ENCODE results near the gene RBPMS2. TPM values are rescaled to one million over a fixed set of nuclear protein-coding genes. Genes with fewer than 3 reads are reported as not detected.

Gene RBPMS2
- total and polyA plus RNA-seq, 2 of the 8 experiments (the other 6 are each of a cell fraction or from before 2014, with no cell fraction given), result 55.8 to 238 TPM

GRCh38 chr15:64807751-64808222, 32.4 kb upstream of the RBPMS2 start:
- H3K4me2 ChIP-seq (ENCODE audit: insufficient read depth in 1 of 2, low read depth in 2 of 2, low read length in 2 of 2), result peak overlapping the region; percentile 70 to 83
- peak overlapping the region; percentile 100 for H4K91ac ChIP-seq (replicated peaks; ENCODE audit: insufficient read length, low read length)
- no peaks in the 10 kb centered on the region; a peak in 1 of 4 replicates for H3K79me2 ChIP-seq (ENCODE audit: control insufficient read depth in 1 of 2, insufficient read depth in 2 of 2, low read length in 2 of 2)
- H2BK20ac ChIP-seq (ENCODE audit: low read length), result 0 out of 2 replicates have a peak overlapping the region, but pooled peaks have one; percentile 63
- H2BK120ac ChIP-seq (replicated peaks; ENCODE audit: low read depth, low read length), result peak overlapping the region; percentile 96
- peak overlapping the region; percentile 4 to 53 (median 22); a peak in 6 of 8 replicates for H3K4me3 ChIP-seq (ENCODE audit: extremely low read depth in 1 of 4, insufficient read depth in 2 of 4, low read depth in 3 of 4, low read length in 4 of 4)
- peaks cover 8% of the 10 kb centered on the region for H3K23me2 ChIP-seq (ENCODE audit: low read depth, low read length)
- peak overlapping the region; percentile 94 for H2BK5ac ChIP-seq (ENCODE audit: low read depth, low read length)
- H3K9me3 ChIP-seq (ENCODE audit: insufficient read depth in 2 of 2, low read depth in 1 of 2, low read length in 1 of 2), result no peaks in the 10 kb centered on the region
- H3K27me3 ChIP-seq (replicated peaks in 1 of 4; ENCODE audit: control insufficient read depth in 3 of 4, extremely low read depth in 1 of 4, insufficient read depth in 3 of 4, low read length in 3 of 4), result no peaks in the 10 kb centered on the region
- no peak overlapping the region for H3K23ac ChIP-seq (ENCODE audit: insufficient read length)
- peaks cover 20 to 56% (median 41%) of the 10 kb centered on the region in 4 experiments for H3K4me1 ChIP-seq (replicated peaks in 1 of 4; ENCODE audit: control insufficient read depth in 3 of 4, insufficient read depth in 4 of 4, low read length in 3 of 4)
- H4K8ac ChIP-seq (ENCODE audit: extremely low read depth, insufficient read depth, low read length), result peak overlapping the region; percentile 90; the same call in 1 of the 2 replicates
- H4K20me1 ChIP-seq (replicated peaks in 1 of 2; ENCODE audit: control insufficient read depth in 1 of 2, insufficient read depth in 2 of 2, low read length in 2 of 2), result no peaks in the 10 kb centered on the region
- ChIA-PET POLR2A (ENCODE audit: partially characterized antibody) (interaction anchor here (1.1 to 24.9 kb wide), 18 partner anchors 9 to 123 kb away, joined by 3 to 748 read pairs (median 20); partner anchors contain the start of genes PIF1, PLEKHO2 and RBPMS2), CTCF (ENCODE audit: partially characterized antibody) (interaction anchor here (0.7 to 25.0 kb wide), 12 partner anchors 9 to 201 kb away, joined by 3 to 883 read pairs (median 10); no protein-coding TSS in a partner anchor)
- H3K4ac ChIP-seq (replicated peaks; ENCODE audit: insufficient read length, low read depth, low read length), result peak overlapping the region; percentile 82
- H3K56ac ChIP-seq (replicated peaks; ENCODE audit: insufficient read length, low read depth, low read length), result peak overlapping the region; percentile 98
- H3K79me1 ChIP-seq (ENCODE audit: low read depth, low read length), result no peaks in the 10 kb centered on the region
- H2AFZ ChIP-seq (ENCODE audit: low read length), result no peak overlapping the region
- H3K18ac ChIP-seq (ENCODE audit: extremely low read depth, low read length), result peak overlapping the region; percentile 99
- H2BK15ac ChIP-seq (ENCODE audit: low read length), result no peak overlapping the region
- no peaks in the 10 kb centered on the region for H3K36me3 ChIP-seq (ENCODE audit: control insufficient read depth in 2 of 4, insufficient read depth in 4 of 4, low read length in 3 of 4)
- FAIRE-seq, result no peak
- peak overlapping the region in 3 of 4 experiments; percentile 69 to 74 (median 70); a peak in 5 of 7 replicates for H3K9ac ChIP-seq (replicated peaks in 1 of 4; ENCODE audit: extremely low read depth in 1 of 4, low read depth in 3 of 4, low read length in 3 of 4)
- peak overlapping the region; percentile 98 for H2AK5ac ChIP-seq (ENCODE audit: low read depth, low read length)
- H3K14ac ChIP-seq (ENCODE audit: insufficient read length), result no peak overlapping the region
- peak; percentile 95 to 96 for DNase-seq (ENCODE audit: low read depth in 1 of 2, low spot score in 2 of 2)
- peak overlapping the region; percentile 97 for H4K5ac ChIP-seq (ENCODE audit: insufficient read length, low read depth, low read length)
- 4% methylated on average over 6 of the region's 6 CpGs; no CpG with 5 or more reads in 1 of the 2 experiments for WGBS, 2 experiments (ENCODE audit: extremely low coverage in 1 of 2, insufficient coverage in 1 of 2, insufficient read length in 1 of 2, insufficient replicate concordance in 2 of 2, low coverage in 1 of 2, low lambda C conversion rate in 2 of 2, missing lambda C conversion rate in 1 of 2)
- H3K27ac ChIP-seq (ENCODE audit: low read depth, low read length), result peak overlapping the region; percentile 95
- peak overlapping the region; percentile 96; the same call in 1 of the 2 replicates for H2BK12ac ChIP-seq (ENCODE audit: low read depth, low read length)
- TF ChIP-seq SUZ12 (IDR thresholded peaks at IDR 0.05; ENCODE audit: low read length), result no peak
- TF ChIP-seq PHF8 (conservative IDR thresholded peaks at IDR 0.05; ENCODE audit: low read depth, low read length), result 0 out of 2 replicates have a peak, but pooled peaks have one; percentile 4
- 0 out of 2 replicates have a peak, but pooled peaks have one; percentile 42 for TF ChIP-seq TCF12 (IDR thresholded peaks at IDR 0.05; ENCODE audit: low read depth, low read length)
- TF ChIP-seq KDM1A (IDR thresholded peaks at IDR 0.05; ENCODE audit: borderline replicate concordance, low read length), result no peak

All from H1 (cell line).